ENCODE data around the gene IVNS1ABP.
"Not testable (repeated sequence)": the region's sequence is repeated elsewhere in the genome, so short reads cannot be mapped to it uniquely, and the experiment has no call there.

Gene IVNS1ABP

GRCh38 chr1:185328255-185328654 lies 11.2 kb upstream of the IVNS1ABP start:
- no peak for DNase-seq

DNA sequence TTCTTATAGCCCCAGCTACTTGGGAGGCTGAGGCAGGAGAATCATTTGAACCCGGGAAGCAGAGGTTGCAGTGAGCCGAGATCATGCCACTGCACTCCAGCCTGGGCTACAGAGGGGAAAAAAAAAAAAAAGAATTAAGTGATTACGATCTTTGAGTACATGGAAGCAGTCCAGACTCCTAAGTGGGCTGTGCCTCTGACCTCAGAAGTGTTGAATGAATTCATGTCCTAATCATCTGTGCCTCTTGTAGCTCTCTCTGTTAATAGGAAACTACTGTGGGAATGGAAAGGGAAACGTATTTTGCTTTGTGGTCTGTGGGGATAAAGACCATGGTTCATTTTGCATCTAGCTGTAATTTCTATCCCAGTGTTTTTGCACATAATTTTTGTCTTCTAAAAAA lies 8.4 kb upstream of the IVNS1ABP start:
- no peak for DNase-seq

DNA sequence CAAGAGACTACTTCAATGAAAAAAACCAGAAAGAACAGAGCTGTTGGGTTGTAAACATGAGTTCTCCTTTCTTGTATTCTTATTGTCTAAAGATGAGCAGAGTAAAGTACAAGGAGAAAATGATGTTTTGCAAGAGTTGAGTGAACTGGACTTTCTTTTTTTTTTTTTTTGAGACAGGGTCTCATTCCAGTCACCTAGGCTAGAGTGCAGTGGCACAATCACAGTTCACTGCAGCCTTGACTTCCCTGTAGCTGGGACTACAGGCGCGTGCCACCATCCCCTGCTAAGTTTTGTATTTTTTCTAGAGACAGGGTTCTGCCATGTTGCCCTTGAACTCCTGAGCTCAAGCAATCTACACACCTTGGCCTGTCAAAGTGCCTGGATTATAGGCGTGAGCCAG lies 7.1 kb upstream of the IVNS1ABP start:
- DNase-seq = no peak

GRCh38 chr1:185322636-185323035 lies 5.6 kb upstream of the IVNS1ABP start:
- no peak for DNase-seq

GRCh38 chr1:185321653-185322221 lies 4.7 kb upstream of the IVNS1ABP start:
- not testable (repeated sequence) for DNase-seq

DNA sequence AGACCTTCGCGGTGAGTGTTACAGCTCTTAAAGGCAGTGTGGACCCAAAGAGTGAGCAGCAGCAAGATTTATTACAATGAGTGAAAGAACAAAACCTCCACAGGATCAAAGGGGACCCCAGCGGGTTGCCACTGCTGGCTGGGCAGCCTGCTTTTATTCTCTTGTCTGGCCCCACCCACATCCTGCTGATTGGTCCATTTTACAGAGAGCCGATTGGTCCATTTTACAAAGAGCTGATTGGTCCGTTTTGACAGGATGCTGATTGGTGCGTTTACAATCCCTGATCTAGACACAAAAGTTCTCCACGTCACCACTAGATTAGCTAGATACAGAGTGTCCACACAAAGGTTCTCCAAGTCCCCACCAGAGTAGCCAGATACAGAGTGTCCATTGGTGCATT lies 4.1 kb upstream of the IVNS1ABP start:
- DNase-seq = not testable (repeated sequence)

DNA sequence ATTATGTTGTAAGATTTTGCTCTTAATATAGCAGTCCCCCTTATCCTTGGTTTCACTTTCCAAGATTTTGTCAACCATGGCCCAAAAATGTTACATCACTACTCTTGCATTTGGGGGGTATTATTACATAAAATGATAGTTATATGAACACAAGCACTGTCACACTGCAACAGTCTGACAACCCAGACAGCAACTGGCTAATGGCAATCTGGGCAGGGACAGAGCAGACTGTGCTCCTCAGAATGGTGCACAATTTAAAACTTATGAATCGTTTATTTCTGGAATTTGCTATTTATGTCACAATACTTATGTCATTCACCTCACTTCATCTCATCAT lies 2.1 kb upstream of the IVNS1ABP start:
- DNase-seq = no peak

GRCh38 chr1:185318431-185319138 lies 1.5 kb upstream of the IVNS1ABP start:
- no peak for DNase-seq

- peak; percentile 76 to 79 for DNase-seq
These were observed 855 bp upstream of the IVNS1ABP start for GRCh38 chr1:185317886-185318310.

- DNase-seq = peak; percentile 88
These were observed 645 bp downstream of the IVNS1ABP start for GRCh38 chr1:185316163-185317033.

- DNase-seq = no peak
These were observed 1.5 kb downstream of the IVNS1ABP start for GRCh38 chr1:185315445-185316071.

GRCh38 chr1:185314411-185314810 lies 2.6 kb downstream of the IVNS1ABP start:
- no peak for DNase-seq

- no peak for DNase-seq
These were observed 4.5 kb downstream of the IVNS1ABP start for GRCh38 chr1:185312361-185313138.

DNA sequence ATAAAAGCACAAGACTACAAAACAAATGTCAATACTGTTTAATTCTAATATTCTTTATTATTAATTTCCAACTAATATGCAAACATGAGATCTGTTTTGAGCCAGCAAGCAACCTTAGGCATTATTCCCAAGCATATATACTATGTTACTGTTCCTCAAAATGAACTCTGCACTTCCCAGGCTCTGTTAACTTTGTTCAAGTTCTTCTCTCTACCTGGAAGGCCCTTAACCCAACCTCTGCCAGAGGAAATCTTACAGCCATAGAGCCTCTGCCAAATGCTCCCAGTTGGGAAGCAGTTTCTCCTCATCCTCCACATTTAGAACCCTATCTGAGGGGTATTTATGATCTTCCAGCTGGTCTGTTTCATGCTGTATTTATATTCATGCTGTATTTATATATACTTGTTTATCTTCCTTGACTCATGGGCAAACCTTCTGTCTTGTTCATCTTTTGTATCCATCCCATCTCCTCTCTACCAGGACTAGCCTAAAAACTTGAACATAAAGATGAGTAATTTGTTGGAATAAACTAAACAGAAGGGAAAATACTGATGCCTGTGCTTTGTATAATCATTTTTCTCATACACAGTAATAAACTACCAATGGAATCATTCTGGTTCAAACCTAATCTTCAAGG lies 5.3 kb downstream of the IVNS1ABP start:
- no peak for DNase-seq

GRCh38 chr1:185309566-185309965 lies 7.5 kb downstream of the IVNS1ABP start:
- DNase-seq = no peak

DNA sequence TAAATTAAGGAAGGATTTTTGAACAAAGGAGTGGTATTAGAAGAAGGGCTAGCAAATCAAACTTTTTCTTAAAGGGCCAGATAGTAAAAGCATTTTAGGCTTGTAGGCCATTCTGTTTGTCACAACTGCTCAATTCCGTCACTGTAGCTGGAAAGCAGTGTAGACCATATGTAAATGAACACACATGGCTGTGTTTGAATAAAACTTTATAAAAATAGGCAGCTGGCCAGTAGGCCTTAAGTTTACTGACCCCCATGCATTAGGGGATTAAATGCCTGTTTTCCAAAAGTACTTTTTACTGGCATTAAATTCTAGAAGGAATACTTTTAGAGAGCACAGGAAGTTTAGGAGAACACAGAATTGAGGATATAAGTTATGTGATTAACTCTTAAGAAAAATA lies 8.9 kb downstream of the IVNS1ABP start:
- DNase-seq = no peak

DNA sequence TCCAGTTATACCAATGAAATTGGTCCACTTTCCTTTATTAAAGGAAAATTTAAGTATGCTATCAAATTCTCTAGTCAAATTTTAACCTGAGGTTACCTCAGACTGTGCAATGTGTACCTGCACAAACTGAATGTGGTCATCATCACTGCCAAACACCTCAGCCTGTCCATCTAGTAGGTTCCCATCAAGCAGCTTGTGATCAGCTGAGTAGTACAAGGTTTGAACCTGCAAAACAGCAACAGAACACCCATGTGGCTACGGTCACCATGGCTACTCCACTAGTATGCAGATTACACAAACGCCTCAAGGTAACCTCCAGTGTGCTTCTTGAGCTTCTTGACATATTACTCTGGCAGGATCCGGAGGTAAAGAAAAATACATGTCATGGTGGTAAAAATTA lies 11.6 kb downstream of the IVNS1ABP start:
- DNase-seq = no peak

DNA sequence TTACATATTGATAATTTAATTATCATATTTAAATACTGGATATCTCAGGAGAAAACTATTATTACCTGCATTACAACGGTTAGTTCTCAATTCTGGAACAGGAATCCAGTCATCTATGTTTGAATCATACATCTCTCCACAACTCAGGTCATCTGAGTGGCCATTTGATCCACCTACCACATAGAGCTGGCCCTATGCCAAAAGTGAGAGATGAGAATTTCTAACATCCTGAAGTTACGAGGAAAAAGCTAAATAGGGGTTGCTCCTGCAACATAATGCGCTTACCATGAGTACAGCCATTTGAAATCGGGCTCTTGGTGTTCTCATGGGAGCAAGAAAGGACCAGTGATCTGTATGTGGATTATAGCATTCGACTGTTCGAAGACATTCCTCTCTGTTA lies 16.9 kb downstream of the IVNS1ABP start:
- no peak for DNase-seq

GRCh38 chr1:185297982-185298381 lies 19.1 kb downstream of the IVNS1ABP start:
- DNase-seq = no peak

GRCh38 chr1:185295091-185295490 lies 22.0 kb downstream of the IVNS1ABP start:
- no peak for DNase-seq

DNA sequence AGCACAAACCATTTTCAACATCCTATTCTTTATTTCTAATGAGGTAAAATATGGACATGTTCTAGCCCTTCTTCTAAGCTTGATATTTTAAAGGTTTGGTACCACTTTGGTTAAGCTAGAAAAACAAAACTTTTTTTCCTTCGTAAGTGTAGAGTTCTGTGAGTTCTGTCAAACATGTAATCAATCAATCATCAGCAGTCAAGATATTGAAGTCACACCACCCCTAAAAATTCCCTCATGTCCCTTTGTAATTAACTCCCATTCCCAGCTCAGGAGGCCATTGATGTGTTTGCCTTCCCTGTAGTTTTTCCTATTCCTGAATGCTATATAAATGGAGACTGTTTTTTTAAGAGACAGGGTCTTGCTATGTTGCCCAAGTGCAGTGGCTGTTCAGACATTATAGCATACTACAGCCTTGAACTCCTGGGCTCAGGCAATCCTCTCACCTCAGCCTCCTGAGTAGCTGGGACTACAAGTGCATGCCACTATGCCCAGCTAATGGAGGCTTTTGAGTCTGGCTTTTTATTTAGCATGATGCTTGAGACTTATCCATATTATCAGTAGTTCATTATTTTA lies 23.0 kb downstream of the IVNS1ABP start:
- no peak for DNase-seq

- DNase-seq = no peak
These were observed 24.8 kb downstream of the IVNS1ABP start for GRCh38 chr1:185292237-185292636.
